Sigmoid colon (tissue), 7 donors: ENCODE results near the gene ZNF575. TPM values are rescaled to one million over a fixed set of nuclear protein-coding genes. Genes with fewer than 3 reads are reported as not detected.

Experiments
- DNase-seq: peaks from one replicate; pipeline ENCODE4 v3.0.0-alpha.2; 2019
- H3K27ac ChIP-seq, 4 donors: fragments of 200-600 bp; sonication (generic); one replicate each; pipeline ENCODE4 v1.5.1; 2016 to 2019; ENCODE audit warnings: mild to moderate bottlenecking in 1 of 4
- H3K27me3 ChIP-seq, 3 donors: fragments of 200-600 bp; sonication (generic); one replicate each; pipeline ENCODE4 v1.5.1; 2019; ENCODE audit warnings: mild to moderate bottlenecking in 1 of 3
- H3K36me3 ChIP-seq, 4 donors: fragments of 200-600 bp; sonication (generic); one replicate each; pipeline ENCODE4 v1.5.1; 2016 to 2019
- H3K4me1 ChIP-seq, 4 donors: fragments of 200-600 bp; sonication (generic); one replicate each; pipeline ENCODE4 v1.5.1; 2017 to 2019
- H3K4me3 ChIP-seq, 4 donors: fragments of 200-600 bp; sonication (generic); one replicate each; pipeline ENCODE4 v1.5.1; 2017 to 2019; ENCODE audit warnings: mild to moderate bottlenecking in 2 of 4, moderate library complexity in 1 of 4
- H3K9me3 ChIP-seq, 4 donors: fragments of 200-600 bp in 3 of 4; sonication (generic) in 3 of 4; one replicate each; pipeline versions ENCODE4 v1.5.1 to v1.6.1; 2013 to 2019
- CTCF ChIP-seq, 4 experiments: fragments of 450-650 bp in 3 of 4; fragments of 200-600 bp in 1 of 4; IDR thresholded peaks; one replicate each; pipeline ENCODE4 v1.5.1; 2016 to 2019; ENCODE audit warnings: antibody characterized with exemption in 4 of 4, mild to moderate bottlenecking in 3 of 4, moderate library complexity in 2 of 4
- EP300 ChIP-seq, 4 donors: sonication (generic); formaldehyde crosslinking; IDR thresholded peaks; one replicate each; pipeline ENCODE4 v1.6.1; 2017; ENCODE audit warnings: antibody characterized with exemption in 4 of 4
- POLR2A ChIP-seq, 2 donors: fragments of 450-650 bp; IDR thresholded peaks; one replicate each; pipeline ENCODE4 v1.6.1; 2016; ENCODE audit warnings: antibody characterized with exemption in 2 of 2, mild to moderate bottlenecking in 2 of 2, moderate library complexity in 2 of 2
- POLR2AphosphoS5 ChIP-seq, 4 donors: sonication (generic); formaldehyde crosslinking; IDR thresholded peaks; one replicate each; pipeline ENCODE4 v1.6.1; 2017; ENCODE audit warnings: antibody characterized with exemption in 4 of 4
- WGBS, 2 donors: extraction: QIAGEN DNeasy Blood & Tissue Kit; methylation state at CpG; one replicate each; pipeline ENCODE4 v1.1.7; 2013; 5-methylcytosine and 5-hydroxymethylcytosine counted together
- intact Hi-C: fragments of 100-400 bp; cut with DNase I; formaldehyde crosslinking; loops from one replicate; pipeline ENCODE4 v1.15.1; 2023
- polyA plus RNA-seq, 3 donors: library from polyadenylated mRNA; stranded (reverse); fragments of 200-250 nt; gene quantifications; one replicate each; pipeline ENCODE4 v1.2.3, GENCODE V29; 2013
- total RNA-seq, 4 donors: library from RNA; depleted of rRNA; stranded (reverse); fragments of >200 nt; gene quantifications; one replicate each; pipeline ENCODE4 v1.1.0, GENCODE V29; 2016
- donor health status: healthy with polysubstance abuse.
- donor health status: Bipolar disorder and iron deficiency.
- donor health status: healthy.

Gene ZNF575
- total and polyA plus RNA-seq, 7 donors = 0.14 to 4.2 (median 4.1) TPM; not detected in 3

GRCh38 chr19:43534816-43535761 lies 2.1 kb downstream of the ZNF575 start:
- intact Hi-C loops = loop anchor here (1.0 to 5.0 kb wide), 4 partner anchors 37 to 132 kb away; partner anchors contain the start of genes IRGQ and ZNF576
- peaks cover 0 to 7% (median 0%) of the 10 kb centered on the region in 4 donors for H3K9me3 ChIP-seq
- H3K4me3 ChIP-seq = peak overlapping the region in 3 of 4 donors; percentile 52 to 66 (median 60)
- 72 to 82% methylated on average over 62 of the region's 62 CpGs for WGBS, 2 donors
- peak overlapping the region; percentile 93 to 98 (median 96) for H3K27ac ChIP-seq
- peaks cover 0 to 24% (median 15%) of the 10 kb centered on the region in 4 donors for H3K36me3 ChIP-seq
- peaks cover 0 to 34% (median 29%) of the 10 kb centered on the region in 4 donors for H3K4me1 ChIP-seq
- H3K27me3 ChIP-seq = no peaks in the 10 kb centered on the region
- TF ChIP-seq POLR2A (IDR thresholded peaks at IDR 0.05) = no peak
- TF ChIP-seq POLR2AphosphoS5 (IDR thresholded peaks at IDR 0.05) = peak in 3 of 4 donors; percentile 15 to 40 (median 35)
- TF ChIP-seq CTCF (IDR thresholded peaks at IDR 0.05) = peak in 3 of 4 experiments; percentile 52 to 68 (median 62)
- peak; percentile 87 for DNase-seq

- H3K27me3 ChIP-seq = no peaks in the 10 kb centered on the region
- H3K4me3 ChIP-seq = no peak overlapping the region
- no peak overlapping the region for H3K27ac ChIP-seq
- TF ChIP-seq POLR2A (IDR thresholded peaks at IDR 0.05) = no peak
- no peak for TF ChIP-seq POLR2AphosphoS5 (IDR thresholded peaks at IDR 0.05)
- peaks cover 0 to 61% (median 30%) of the 10 kb centered on the region in 4 donors for H3K36me3 ChIP-seq
- DNase-seq = no peak
- peaks cover 0 to 7% (median 0%) of the 10 kb centered on the region in 4 donors for H3K9me3 ChIP-seq
- intact Hi-C loops = loop anchor here (5.0 kb wide), 1 partner anchor 33 kb away; no protein-coding TSS in a partner anchor
- peaks cover 0 to 19% (median 18%) of the 10 kb centered on the region in 4 donors for H3K4me1 ChIP-seq
Observed at GRCh38 chr19:43538922-43539321, 5.9 kb downstream of the ZNF575 start.

GRCh38 chr19:43540381-43540780 lies 7.4 kb downstream of the ZNF575 start:
- TF ChIP-seq EP300 (IDR thresholded peaks at IDR 0.05) = no peak
- TF ChIP-seq POLR2A (IDR thresholded peaks at IDR 0.05) = no peak
- TF ChIP-seq POLR2AphosphoS5 (IDR thresholded peaks at IDR 0.05) = no peak
- no peak for TF ChIP-seq CTCF (IDR thresholded peaks at IDR 0.05)
- 95 to 96% methylated on average over 3 of the region's 3 CpGs for WGBS, 2 donors
- intact Hi-C loops = no loop called here
- Histone ChIP-seq H3K27ac (no peak overlapping the region), H3K4me3 (no peak overlapping the region), H3K36me3 (peaks cover 0 to 76% (median 39%) of the 10 kb centered on the region in 4 donors), H3K9me3 (peaks cover 0 to 7% (median 0%) of the 10 kb centered on the region in 4 donors), H3K27me3 (no peaks in the 10 kb centered on the region), H3K4me1 (peaks cover 0 to 6% (median 5%) of the 10 kb centered on the region in 4 donors)
- no peak for DNase-seq

- intact Hi-C loops = no loop called here
- Histone ChIP-seq H3K36me3 (peaks cover 0 to 83% (median 41%) of the 10 kb centered on the region in 4 donors), H3K4me3 (no peak overlapping the region), H3K27me3 (no peaks in the 10 kb centered on the region), H3K9me3 (peaks cover 0 to 7% (median 0%) of the 10 kb centered on the region in 4 donors), H3K4me1 (no peaks in the 10 kb centered on the region), H3K27ac (no peak overlapping the region)
- DNase-seq = no peak
- no peak for TF ChIP-seq CTCF (IDR thresholded peaks at IDR 0.05)
- no peak for TF ChIP-seq POLR2A (IDR thresholded peaks at IDR 0.05)
- WGBS, 2 donors = 96% methylated on average over 5 of the region's 5 CpGs
Observed at GRCh38 chr19:43541920-43542650, 9.1 kb downstream of the ZNF575 start.

- no peak for DNase-seq
- H3K4me3 ChIP-seq = no peak overlapping the region
- no peak overlapping the region for H3K27ac ChIP-seq
- intact Hi-C loops = no loop called here
- TF ChIP-seq CTCF (IDR thresholded peaks at IDR 0.05) = no peak
- no peak for TF ChIP-seq POLR2AphosphoS5 (IDR thresholded peaks at IDR 0.05)
- TF ChIP-seq EP300 (IDR thresholded peaks at IDR 0.05) = no peak
- TF ChIP-seq POLR2A (IDR thresholded peaks at IDR 0.05) = no peak
- WGBS, 2 donors = 98% methylated on average over 9 of the region's 9 CpGs
- no peaks in the 10 kb centered on the region for H3K4me1 ChIP-seq
- no peaks in the 10 kb centered on the region for H3K27me3 ChIP-seq
- peaks cover 0 to 2% (median 0%) of the 10 kb centered on the region in 4 donors for H3K9me3 ChIP-seq
- peaks cover 0 to 80% (median 31%) of the 10 kb centered on the region in 4 donors for H3K36me3 ChIP-seq
Observed at GRCh38 chr19:43544077-43544476, 11.1 kb downstream of the ZNF575 start.
